ENCODE data around the gene AMZ1.
"Not testable (repeated sequence)": the region's sequence is repeated elsewhere in the genome, so short reads cannot be mapped to it uniquely, and the experiment has no call there.

AMZ1 gene

DNA sequence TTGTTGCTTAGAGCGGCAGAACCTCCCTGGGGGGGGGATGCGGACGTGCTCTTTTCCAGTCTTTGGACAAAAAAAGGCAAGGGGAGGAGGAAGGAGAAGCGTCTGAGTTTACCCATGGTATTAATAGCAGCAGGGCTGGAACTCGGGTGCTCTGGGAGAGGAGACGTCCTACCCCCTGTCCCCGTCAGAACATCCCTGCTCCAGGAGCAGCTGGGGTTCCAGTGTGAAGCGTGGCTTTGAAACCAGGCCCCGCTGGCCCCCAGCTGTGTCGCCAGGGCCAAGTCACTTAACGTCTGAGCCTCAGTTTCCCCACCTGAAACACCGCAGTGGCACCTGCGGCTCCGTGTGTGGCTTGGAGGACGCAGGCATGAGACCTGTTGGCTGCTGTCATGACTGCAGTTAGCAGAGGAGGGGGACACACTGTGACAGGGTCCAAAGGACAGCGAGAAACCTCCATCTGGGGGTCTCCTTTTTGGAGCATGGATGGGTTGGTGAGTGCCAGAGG, 1.4 kb downstream of the AMZ1 start:
- no peak for DNase-seq (ENCODE audit: low read depth, low spot score)
- no peak overlapping the region for H3K27ac ChIP-seq

DNA sequence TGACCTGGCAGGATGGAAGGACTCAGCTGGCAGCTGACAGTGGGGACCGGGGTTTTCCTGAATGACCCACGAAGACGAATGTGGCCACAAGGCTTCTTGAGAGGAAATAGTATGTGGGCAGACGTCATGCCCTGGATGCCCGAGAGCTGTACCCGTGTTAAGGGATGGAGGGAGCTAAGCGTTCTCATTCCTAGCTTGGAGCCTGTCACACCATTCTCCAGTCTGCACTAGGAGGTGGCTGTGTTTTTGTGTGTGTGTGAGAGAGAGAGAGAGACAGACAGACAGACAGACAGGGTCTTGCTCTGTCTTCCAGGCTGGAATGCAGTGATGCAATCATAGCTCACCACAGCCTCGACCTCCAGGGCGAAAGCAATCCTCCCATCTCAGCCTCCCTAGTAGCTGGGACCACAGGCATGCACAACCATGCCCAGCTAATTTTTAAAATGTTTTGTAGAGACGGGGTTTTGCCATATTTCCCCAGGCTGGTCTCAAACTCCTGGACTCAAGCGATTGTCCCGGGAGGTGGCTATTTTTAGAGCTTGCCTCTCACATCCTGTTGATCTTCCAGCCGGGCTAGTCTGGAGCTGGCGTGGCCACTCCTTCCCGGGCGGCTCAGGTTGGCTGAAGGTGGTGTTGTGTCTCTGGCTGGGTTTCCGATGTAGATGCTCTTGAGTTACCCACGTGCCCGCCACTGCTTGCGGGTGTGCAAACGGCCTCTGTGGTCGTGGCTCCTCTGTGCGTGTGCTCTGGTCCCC, 2.1 kb downstream of the AMZ1 start:
- no peak overlapping the region for H3K27ac ChIP-seq
- DNase-seq (ENCODE audit: low read depth, low spot score): no peak

DNA sequence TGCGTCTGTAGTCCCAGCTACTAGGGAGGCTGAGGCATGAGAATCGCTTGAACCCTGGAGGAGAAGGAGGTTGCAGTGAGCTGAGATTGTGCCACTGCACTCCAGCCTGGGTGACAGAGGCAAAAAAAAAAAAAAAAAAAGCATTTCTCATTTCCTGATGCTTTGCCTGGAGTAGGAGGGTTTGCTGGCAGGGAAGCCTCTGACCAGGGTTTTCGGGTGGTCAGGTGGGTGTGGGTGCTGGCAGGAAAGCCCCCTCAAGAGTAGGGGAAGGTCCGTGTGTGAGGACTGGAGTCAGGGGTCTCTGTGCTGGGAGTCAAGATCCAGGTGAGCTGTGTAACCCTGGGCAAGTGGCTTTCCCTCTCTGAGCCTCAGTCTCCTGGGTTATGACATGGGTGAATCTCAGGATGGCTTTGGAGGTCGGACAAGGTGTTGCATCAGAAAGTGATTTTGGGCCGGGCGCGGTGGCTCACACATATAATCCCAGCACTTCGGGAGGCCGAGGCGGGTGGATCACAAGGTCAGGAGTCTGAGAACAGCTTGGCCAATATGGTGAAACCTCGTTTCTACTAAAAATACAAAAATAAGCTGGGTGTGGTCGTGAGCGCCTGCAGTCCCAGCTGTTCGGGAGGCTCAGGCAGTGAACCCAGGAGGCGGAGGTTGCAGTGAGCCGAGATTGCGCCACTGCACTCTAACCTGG, 3.2 kb downstream of the AMZ1 start:
- DNase-seq (ENCODE audit: low read depth, low spot score): no peak
- no peak overlapping the region for H3K27ac ChIP-seq

- not testable (repeated sequence) for DNase-seq (ENCODE audit: low read depth, low spot score); H3K27ac ChIP-seq
These were observed 4.0 kb downstream of the AMZ1 start for GRCh38 chr7:2691932-2692439.

DNA sequence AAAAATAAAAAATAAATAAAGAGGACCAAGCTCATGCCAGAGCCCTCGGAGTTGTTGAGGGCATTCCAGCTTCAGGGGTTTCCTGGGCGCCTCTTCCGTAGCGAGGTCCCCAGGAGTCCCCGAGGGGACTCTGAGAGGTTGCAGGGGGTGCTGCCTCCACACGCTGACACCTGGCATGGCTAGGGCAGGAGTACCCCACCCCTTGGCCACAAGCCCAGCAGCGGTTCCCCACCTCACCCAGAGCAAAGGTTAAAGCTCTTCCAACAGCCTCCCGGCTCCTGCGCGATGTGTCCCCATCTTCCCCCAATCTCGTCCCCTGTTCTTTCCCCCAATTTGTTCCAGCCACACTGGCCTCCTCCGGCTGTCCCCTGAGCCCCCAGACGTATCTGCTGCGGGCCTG, 4.5 kb downstream of the AMZ1 start:
- H3K27ac ChIP-seq: no peak overlapping the region
- no peak for DNase-seq (ENCODE audit: low read depth, low spot score)

- not testable (repeated sequence) for DNase-seq (ENCODE audit: low read depth, low spot score)
These were observed 5.6 kb downstream of the AMZ1 start for GRCh38 chr7:2693420-2694121.

GRCh38 chr7:2694122-2694436, 6.1 kb downstream of the AMZ1 start:
- H3K27ac ChIP-seq; DNase-seq (ENCODE audit: low read depth, low spot score): not testable (repeated sequence)

More at GRCh38 chr7:2693420-2694121, 5.6 kb downstream of the AMZ1 start:
- not testable (repeated sequence) for H3K27ac ChIP-seq

DNA sequence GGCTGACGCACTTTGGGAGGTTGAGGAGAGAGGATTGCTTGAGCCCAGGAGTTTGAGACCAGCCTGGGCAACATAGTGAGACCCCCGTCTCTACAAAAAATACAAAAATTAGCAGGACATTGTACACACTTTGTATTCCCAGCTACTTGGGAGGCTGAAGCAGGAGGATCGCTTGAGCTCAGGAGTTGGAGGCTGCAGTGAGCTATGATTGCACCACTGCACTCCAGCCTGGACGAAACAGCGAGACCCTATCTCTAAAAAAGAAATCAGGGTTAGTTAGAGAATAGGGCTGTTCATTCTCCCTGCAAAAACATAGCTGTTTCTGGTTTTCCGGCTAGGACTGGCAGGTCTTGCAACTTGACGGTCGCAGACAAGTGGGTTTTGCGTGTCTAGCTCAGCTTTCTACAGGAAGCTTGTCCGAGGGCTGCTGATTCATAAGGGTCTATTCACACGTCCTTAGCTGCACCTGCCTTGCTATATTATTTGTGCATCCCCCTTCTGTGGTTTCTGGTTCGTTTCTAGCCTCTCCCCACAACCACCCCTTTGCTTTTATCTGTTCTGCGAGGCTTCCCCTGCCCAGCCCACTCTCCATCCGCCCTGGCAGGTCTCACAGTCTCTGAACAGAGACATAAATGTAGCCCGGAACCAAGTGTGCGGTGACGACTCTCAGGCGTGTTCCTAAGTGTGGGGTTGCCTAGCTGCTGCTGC, 10.7 kb downstream of the AMZ1 start:
- no peak for DNase-seq (ENCODE audit: low read depth, low spot score)
- no peak overlapping the region for H3K27ac ChIP-seq

DNA sequence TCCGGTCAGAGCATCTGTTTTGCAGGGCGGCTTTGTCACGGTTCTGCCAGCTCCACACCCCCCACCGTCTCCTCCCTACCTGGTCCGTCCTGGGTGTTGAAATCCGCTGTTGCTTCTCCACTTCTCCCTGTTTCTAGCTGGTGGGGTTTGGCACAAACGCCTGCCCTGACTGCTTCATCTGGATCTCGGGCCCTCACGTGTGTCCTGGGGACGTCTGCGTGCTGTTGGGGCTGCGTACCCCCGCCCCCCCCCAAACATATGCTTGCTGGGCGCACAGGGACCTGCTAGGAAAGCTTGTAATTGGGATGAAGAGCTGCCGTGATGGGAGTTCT, 11.3 kb downstream of the AMZ1 start:
- H3K27ac ChIP-seq: no peak overlapping the region
- DNase-seq (ENCODE audit: low read depth, low spot score): no peak

DNA sequence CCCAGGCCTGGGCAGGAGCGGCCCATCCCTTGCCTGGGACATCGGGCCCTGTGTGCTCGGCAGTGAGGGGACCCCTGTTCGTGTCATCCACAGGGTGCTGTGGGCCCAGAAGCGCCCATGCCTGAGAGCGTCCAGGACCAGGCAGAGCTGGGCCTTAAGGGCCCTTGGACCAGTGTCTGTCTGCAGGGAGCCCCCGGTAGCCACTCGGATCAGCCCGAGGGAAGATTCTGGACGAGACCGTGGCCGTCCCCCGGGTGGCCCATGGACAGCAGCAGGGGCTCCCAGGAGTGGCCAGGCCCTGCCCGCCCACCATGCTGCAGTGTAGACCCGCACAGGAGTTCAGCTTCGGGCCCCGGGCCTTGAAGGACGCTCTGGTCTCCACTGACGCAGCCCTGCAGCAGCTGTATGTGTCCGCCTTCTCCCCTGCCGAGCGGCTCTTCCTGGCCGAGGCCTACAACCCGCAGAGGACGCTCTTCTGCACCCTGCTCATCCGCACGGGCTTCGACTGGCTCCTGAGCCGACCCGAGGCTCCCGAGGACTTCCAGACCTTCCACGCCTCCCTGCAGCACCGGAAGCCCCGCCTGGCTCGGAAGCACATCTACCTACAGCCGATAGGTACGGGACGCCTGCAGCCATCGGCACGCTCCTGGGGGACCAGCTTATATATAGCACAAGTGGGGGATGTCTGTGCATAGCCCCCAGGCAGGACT, 12.3 kb downstream of the AMZ1 start:
- no peak overlapping the region for H3K27ac ChIP-seq
- DNase-seq (ENCODE audit: low read depth, low spot score): no peak

DNA sequence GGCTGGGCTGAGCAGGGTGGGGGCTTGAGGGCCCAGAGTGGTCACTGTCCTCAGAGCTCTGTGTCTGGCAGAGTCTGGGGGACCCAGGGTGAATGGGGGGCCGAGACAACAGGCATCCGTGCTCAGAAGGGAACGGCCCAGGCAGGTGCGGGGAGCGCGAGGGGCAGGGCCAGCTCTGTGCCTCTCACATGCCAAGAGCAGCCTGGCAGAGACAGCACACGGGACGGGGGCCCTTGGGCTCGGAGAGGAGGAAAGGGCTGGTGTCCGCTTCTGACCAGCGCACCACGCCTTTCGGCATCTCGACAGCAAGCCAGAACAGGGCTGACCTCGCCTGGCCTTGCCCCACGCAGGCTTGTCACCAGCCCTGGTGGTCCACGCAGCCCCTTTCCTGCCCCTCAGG, 13.4 kb downstream of the AMZ1 start:
- no peak for DNase-seq (ENCODE audit: low read depth, low spot score)
- H3K27ac ChIP-seq: no peak overlapping the region

DNA sequence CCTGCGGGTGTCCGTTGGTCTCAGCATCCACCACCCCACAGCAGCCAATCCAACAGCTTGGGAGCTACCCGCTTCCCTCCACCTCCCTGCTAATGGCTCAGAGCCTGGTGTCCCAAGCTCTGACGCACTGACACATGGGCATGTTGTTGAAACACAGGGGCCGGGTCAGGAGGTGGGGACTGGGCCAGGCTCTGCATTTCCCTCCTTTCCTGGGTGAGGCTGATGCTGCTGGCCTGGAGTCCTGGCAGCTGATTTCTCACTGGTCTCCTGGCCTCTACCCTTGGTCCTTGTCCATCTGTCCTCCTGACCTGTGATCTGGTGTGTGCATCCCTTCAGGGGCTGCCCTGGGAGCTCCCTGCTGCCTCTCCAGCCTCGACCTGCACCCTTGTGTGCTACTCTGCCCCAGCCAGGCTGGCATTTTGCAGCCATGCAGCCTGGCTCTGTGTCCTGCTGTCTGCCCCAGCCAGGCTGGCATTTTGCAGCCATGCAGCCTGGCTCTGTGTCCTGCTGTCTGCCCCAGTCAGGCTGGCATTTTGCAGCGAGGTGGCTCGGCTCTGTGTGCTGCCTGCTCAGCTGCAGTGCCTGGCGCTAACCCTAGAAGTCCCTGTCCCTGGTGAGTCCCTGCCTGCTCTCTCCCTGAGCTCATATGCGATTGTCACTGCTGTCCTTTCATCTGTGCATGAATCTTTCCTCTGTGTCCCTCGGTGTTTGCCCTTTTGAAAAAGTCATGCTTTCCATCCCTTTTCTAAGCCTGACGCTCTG, 14.0 kb downstream of the AMZ1 start:
- no peak overlapping the region for H3K27ac ChIP-seq
- DNase-seq (ENCODE audit: low read depth, low spot score): no peak

DNA sequence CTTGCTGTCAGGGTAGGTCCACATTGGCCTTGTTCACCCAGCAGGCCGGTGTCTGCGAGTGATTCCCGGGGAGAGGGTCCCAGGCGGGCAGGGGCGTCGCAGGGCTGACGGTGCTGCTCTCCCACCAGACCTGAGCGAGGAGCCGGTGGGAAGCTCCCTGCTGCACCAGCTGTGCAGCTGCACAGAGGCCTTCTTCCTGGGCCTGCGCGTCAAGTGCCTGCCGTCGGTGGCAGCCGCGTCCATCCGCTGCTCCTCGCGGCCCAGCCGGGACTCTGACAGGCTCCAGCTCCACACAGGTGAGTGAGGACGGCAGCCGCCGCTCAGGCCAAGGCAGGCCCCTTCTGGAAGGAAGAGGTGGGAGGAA, 14.6 kb downstream of the AMZ1 start:
- no peak for DNase-seq (ENCODE audit: low read depth, low spot score)
- H3K27ac ChIP-seq: no peak overlapping the region

- DNase-seq (ENCODE audit: low read depth, low spot score): no peak
These were observed 17.5 kb downstream of the AMZ1 start for GRCh38 chr7:2705371-2706096.

DNA sequence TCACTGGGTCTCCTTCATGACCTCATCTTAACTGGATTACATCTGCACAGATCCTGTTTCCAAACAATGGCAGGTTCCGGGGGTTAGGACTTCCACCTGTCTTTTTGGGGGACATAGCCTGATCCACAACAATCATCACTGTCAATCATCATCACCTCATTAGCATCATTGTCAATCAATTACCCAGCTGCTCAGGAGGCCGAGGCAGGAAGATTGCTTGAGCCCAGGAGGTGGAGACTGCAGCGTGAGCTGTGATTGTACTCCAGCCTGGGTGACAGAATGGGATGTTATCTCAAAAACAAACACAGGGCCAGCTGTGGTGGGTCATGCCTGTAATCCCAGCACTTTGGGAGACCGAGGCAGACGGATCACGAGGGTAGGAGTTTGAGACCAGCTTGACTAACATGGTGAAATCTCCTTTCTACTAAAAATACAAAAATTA, 18.7 kb downstream of the AMZ1 start:
- DNase-seq (ENCODE audit: low read depth, low spot score): no peak
- H3K27ac ChIP-seq: no peak overlapping the region

More at GRCh38 chr7:2705371-2706096, 17.5 kb downstream of the AMZ1 start:
- H3K27ac ChIP-seq: no peak overlapping the region

DNA sequence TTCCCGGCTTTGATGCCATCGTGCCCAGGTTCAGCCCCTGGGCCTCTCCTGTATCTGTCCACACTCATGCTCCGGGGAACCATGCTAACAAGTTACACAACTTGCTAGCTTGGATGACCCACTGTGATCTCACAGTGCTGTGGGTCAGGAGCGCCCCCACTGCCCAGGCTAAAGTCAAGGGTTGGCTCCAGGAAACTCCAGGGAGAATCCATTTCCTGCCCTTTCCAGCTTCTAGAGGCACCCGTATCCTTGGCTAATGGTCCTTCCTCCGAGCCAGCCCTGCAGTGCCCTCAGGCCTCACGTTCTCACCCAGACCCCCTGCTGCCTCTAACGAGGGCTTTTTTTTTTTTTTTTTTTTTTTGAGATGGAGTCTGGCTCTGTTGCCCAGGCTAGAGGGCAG, 19.5 kb downstream of the AMZ1 start:
- H3K27ac ChIP-seq: no peak overlapping the region

GRCh38 chr7:2708041-2708440, 20.0 kb downstream of the AMZ1 start:
- DNase-seq (ENCODE audit: low read depth, low spot score): no peak
- no peak overlapping the region for H3K27ac ChIP-seq

More for the DNA sequence above, 19.5 kb downstream of the AMZ1 start:
- DNase-seq (ENCODE audit: low read depth, low spot score): no peak

DNA sequence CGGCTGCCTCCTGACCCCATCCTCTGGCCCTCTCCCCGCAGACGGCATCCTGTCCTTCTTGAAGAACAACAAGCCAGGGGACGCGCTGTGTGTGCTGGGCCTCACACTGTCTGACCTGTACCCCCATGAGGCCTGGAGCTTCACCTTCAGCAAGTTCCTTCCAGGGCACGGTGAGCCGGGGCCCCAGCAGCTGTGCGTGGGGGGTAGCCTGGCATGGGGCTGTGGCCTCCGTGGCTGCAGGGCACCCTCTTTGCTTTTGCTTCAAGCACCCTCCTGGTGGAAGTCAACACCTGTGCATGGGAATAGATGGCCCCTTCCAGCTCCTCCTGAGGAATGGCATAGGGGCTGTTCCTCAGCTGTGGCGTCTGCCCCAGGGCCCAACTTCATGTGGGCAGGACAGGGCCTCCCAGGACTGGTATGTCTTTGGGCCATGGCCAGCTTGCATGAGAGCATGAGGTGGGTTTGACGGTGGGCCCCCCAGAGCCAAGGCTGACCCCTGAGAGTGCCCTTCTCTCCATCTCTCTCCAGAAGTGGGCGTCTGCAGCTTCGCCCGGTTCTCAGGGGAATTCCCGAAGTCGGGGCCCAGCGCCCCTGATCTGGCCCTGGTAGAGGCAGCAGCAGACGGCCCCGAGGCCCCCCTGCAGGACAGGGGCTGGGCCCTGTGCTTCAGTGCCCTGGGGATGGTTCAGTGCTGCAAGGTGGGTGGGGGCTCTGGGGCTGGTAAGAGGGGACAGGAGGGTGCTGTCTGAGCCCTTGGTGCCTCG, 20.7 kb downstream of the AMZ1 start:
- no peak for DNase-seq (ENCODE audit: low read depth, low spot score)
- H3K27ac ChIP-seq: no peak overlapping the region
